HEK293T (cell line): ENCODE data around the gene PURB.

Source experiments
- CTCF ChIA-PET: fragments of 350-600 bp; formaldehyde crosslinking; extraction: SDS; loops from one replicate; lab custom pipeline; 2021; ENCODE audit warnings: antibody characterized with exemption, inconsistent platforms; lab: Yijun Ruan, JAX
- POLR2A ChIA-PET: fragments of 350-600 bp; formaldehyde crosslinking; extraction: SDS; loops from one replicate; lab custom pipeline; 2020; ENCODE audit warnings: antibody characterized with exemption, inconsistent platforms; lab: Yijun Ruan, JAX
- DNase-seq: peaks from one replicate; pipeline ENCODE4 v3.0.0; 2012; ENCODE audit warnings: mixed read lengths; ENCODE audit errors: extremely low spot score
- ARNT ChIP-seq: fragments of 450-650 bp; IDR thresholded peaks from 2 replicates; pipeline ENCODE4 v1.6.1; 2017; ENCODE audit warnings: mild to moderate bottlenecking
- BHLHE40 ChIP-seq: fragments of 450-650 bp; IDR thresholded peaks from 2 replicates; pipeline ENCODE4 v1.6.1; 2016; ENCODE audit warnings: mild to moderate bottlenecking, moderate library complexity, borderline replicate concordance
- CTBP1 ChIP-seq: fragments of 450-650 bp; IDR thresholded peaks from 2 replicates; pipeline ENCODE4 v1.6.1; 2016; ENCODE audit warnings: borderline replicate concordance
- ELF4 ChIP-seq: fragments of 450-650 bp; IDR thresholded peaks from 2 replicates; pipeline ENCODE4 v1.6.1; 2017; ENCODE audit warnings: antibody characterized with exemption
- FOXA1 ChIP-seq: fragments of 450-650 bp; IDR thresholded peaks from 2 replicates; pipeline ENCODE4 v1.6.1; 2016; ENCODE audit warnings: mild to moderate bottlenecking
- FOXK2 ChIP-seq: fragments of 450-650 bp; IDR thresholded peaks from 2 replicates; pipeline ENCODE4 v1.6.1; 2016; ENCODE audit warnings: mild to moderate bottlenecking
- FOXM1 ChIP-seq: fragments of 450-650 bp; IDR thresholded peaks from 2 replicates; pipeline ENCODE4 v1.6.1; 2017; ENCODE audit warnings: mild to moderate bottlenecking, borderline replicate concordance
- HDGF ChIP-seq: fragments of 450-650 bp; IDR thresholded peaks from 2 replicates; pipeline ENCODE4 v1.6.1; 2017; ENCODE audit warnings: antibody characterized with exemption, borderline replicate concordance
- L3MBTL2 ChIP-seq: fragments of 450-650 bp; conservative IDR thresholded peaks from 2 replicates; pipeline ENCODE4 v1.6.1; 2016; ENCODE audit warnings: mild to moderate bottlenecking
- LEF1 ChIP-seq: fragments of 450-650 bp; IDR thresholded peaks from 2 replicates; pipeline ENCODE4 v1.6.1; 2017; ENCODE audit warnings: mild to moderate bottlenecking, borderline replicate concordance
- NFRKB ChIP-seq: fragments of 450-650 bp; IDR thresholded peaks from 2 replicates; pipeline ENCODE4 v1.6.1; 2016; ENCODE audit warnings: mild to moderate bottlenecking, moderate library complexity
- PKNOX1 ChIP-seq: fragments of 450-650 bp; IDR thresholded peaks from 2 replicates; pipeline ENCODE4 v1.6.1; 2016
- SP1 ChIP-seq: fragments of 450-650 bp; IDR thresholded peaks from 2 replicates; pipeline ENCODE4 v1.6.1; 2017
- SUZ12 ChIP-seq: fragments of 450-650 bp; IDR thresholded peaks from 2 replicates; pipeline ENCODE4 v1.6.1; 2016; ENCODE audit warnings: mild to moderate bottlenecking
- TARDBP ChIP-seq: fragments of 450-650 bp; IDR thresholded peaks from 2 replicates; pipeline ENCODE4 v1.6.1; 2016
- ZNF384 ChIP-seq: fragments of 450-650 bp; IDR thresholded peaks from 2 replicates; pipeline ENCODE4 v1.6.1; 2016

PURB gene

GRCh38 chr7:44827567-44827966 lies 57.8 kb downstream of the PURB start:
- POLR2A ChIA-PET = interaction anchor here (0.6 to 1.6 kb wide), 2 partner anchors 21 to 38 kb away, joined by 3 to 4 read pairs; partner anchors contain the start of gene H2AZ2
- DNase-seq = no peak
- CTCF ChIA-PET = no interaction called here
- TF ChIP-seq ARNT = no peak
- no peak for TF ChIP-seq BHLHE40
- TF ChIP-seq SUZ12 = no peak
- no peak for TF ChIP-seq SP1
- TF ChIP-seq PKNOX1 = no peak
- no peak for TF ChIP-seq CTBP1
- TF ChIP-seq ELF4 = no peak
- TF ChIP-seq FOXM1 = no peak
- no peak for TF ChIP-seq FOXK2
- TF ChIP-seq HDGF = no peak
- TF ChIP-seq NFRKB = no peak
- no peak for TF ChIP-seq LEF1
- TF ChIP-seq ZNF384 = no peak
- no peak for TF ChIP-seq FOXA1
- TF ChIP-seq L3MBTL2 = no peak
- no peak for TF ChIP-seq TARDBP
